Chondrocyte (in vitro differentiated cells): ENCODE data around the gene ZG16B. TPM values are rescaled to one million over a fixed set of nuclear protein-coding genes. Genes with fewer than 3 reads are reported as not detected.

Experiments
- DNase-seq: peaks from one replicate; pipeline ENCODE4 v3.0.0; 2021; ENCODE audit warnings: mixed read lengths, low spot score
- H3K27ac Mint-ChIP-seq: one replicate; pipeline ENCODE4 v1.8.0; 2021; ENCODE audit warnings: mild to moderate bottlenecking, moderate library complexity, mixed read lengths; ENCODE audit not compliant: unreplicated experiment
- H3K27me3 Mint-ChIP-seq: 2 replicates; pipeline ENCODE4 v1.8.0; 2021; ENCODE audit warnings: low read depth, mixed read lengths
- H3K36me3 Mint-ChIP-seq: 2 replicates; pipeline ENCODE4 v1.8.0; 2021; ENCODE audit warnings: low read depth, mixed read lengths
- H3K4me1 Mint-ChIP-seq: 2 replicates; pipeline ENCODE4 v1.8.0; 2021; ENCODE audit warnings: low read depth, mild to moderate bottlenecking, mixed read lengths
- H3K4me3 Mint-ChIP-seq: one replicate; pipeline ENCODE4 v1.8.0; 2021; ENCODE audit warnings: mild to moderate bottlenecking, moderate library complexity, mixed read lengths; ENCODE audit not compliant: unreplicated experiment
- H3K9me3 Mint-ChIP-seq: 2 replicates; pipeline ENCODE4 v1.8.0; 2021; ENCODE audit warnings: low read depth, mixed read lengths
- total RNA-seq: library from RNA; stranded (reverse); gene quantifications from 3 replicates; pipeline ENCODE4 v1.2.1, GENCODE V29; 2021
- TF ChIP-seq, protein P1 (sequence below): fragments of 200-600 bp; sonication (generic); IDR thresholded peaks from 2 replicates; pipeline ENCODE4 v1.5.0; 2021; ENCODE audit warnings: antibody characterized with exemption, mild to moderate bottlenecking, moderate library complexity

Gene ZG16B
- total RNA-seq, 1 donor from 2014 or later = 2.1 TPM

DNA sequence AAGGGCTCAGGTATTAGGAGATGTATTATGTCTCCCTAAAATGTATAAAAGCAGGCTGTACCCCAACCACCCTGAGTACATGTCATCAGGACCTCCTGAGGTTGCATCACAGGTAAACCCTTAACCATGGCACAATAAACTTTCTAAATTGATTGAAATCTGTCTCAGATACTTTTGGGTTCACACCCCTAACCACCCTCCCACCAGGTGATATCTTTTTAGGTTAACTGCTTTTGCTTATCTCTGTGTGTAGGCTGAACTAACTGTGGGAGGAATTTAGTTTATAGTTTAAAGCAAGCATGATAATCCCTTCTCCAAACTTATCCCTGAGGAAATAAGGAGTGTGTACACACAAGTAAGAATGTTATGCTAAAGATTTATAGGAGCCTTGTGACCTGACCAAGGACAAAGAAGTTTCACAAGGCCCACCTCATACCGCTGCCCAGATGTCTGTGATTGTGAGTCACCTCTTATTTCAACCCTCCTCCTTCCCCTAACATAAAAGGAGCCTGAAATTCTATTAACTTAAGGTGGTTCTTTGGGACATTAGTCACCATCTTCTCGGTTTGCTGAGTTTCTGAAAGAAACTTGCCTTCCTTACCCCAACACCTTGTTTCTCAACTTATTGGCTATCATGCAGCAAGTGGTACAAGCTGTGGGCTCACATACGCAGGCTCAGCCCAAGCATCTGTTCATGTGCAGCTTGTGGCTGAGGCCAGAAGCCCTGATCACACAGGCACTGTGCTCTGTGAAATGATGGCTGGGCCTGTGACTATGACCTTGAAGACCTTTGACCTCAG lies 16.6 kb downstream of the ZG16B start:
- DNase-seq = no peak
- Mint-ChIP-seq H3K4me3 (no peak overlapping the region), H3K9me3 (no peaks in the 10 kb centered on the region), H3K36me3 (no peaks in the 10 kb centered on the region), H3K27ac (no peak overlapping the region), H3K4me1 (no peaks in the 10 kb centered on the region), H3K27me3 (peaks cover 17% of the 10 kb centered on the region)
- TF ChIP-seq, protein P1, sequence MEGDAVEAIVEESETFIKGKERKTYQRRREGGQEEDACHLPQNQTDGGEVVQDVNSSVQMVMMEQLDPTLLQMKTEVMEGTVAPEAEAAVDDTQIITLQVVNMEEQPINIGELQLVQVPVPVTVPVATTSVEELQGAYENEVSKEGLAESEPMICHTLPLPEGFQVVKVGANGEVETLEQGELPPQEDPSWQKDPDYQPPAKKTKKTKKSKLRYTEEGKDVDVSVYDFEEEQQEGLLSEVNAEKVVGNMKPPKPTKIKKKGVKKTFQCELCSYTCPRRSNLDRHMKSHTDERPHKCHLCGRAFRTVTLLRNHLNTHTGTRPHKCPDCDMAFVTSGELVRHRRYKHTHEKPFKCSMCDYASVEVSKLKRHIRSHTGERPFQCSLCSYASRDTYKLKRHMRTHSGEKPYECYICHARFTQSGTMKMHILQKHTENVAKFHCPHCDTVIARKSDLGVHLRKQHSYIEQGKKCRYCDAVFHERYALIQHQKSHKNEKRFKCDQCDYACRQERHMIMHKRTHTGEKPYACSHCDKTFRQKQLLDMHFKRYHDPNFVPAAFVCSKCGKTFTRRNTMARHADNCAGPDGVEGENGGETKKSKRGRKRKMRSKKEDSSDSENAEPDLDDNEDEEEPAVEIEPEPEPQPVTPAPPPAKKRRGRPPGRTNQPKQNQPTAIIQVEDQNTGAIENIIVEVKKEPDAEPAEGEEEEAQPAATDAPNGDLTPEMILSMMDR = no peak

DNA sequence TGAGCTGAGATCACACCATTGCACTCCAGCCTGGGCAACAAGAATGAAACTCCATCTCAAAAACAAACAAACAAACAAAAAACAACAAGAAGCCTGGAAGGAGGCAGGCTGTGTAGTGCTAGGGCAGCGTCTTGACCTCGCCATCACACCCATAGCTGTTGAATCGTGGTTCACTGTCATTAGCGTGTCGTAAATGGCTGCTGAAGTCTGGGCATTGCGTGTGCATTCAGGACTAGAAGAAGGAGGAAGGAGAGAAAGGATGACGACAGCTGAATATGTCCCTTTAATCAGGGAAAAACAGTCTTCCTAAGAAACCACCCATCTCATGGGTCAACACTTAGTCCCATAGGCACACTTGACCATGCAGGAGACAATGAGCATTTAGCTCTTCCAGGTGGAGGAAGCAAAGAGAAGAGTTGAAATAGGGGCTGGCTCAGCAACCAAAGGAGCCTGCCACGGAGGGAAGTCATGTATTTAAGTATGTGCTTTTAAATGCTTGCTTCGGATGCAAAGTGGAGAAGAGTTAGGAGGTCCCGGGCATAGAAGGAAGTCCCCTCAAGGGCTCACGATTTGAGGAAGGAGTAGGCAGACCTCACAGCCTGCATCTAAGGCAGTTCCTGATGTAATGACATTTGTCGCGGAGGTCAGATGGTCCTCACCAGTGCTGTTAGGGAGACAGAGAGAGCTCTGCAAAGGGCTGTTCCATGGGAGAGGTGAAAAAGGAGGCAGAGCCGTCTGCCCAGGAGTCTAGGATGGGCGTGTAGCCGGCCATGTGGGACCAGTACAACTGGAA lies 19.0 kb downstream of the ZG16B start:
- no peak for DNase-seq
- H3K9me3 Mint-ChIP-seq = peaks cover 2% of the 10 kb centered on the region
- H3K4me1 Mint-ChIP-seq = no peaks in the 10 kb centered on the region
- peaks cover 15% of the 10 kb centered on the region for H3K27me3 Mint-ChIP-seq
- H3K36me3 Mint-ChIP-seq = no peaks in the 10 kb centered on the region
- no peak overlapping the region for H3K4me3 Mint-ChIP-seq
- no peak overlapping the region for H3K27ac Mint-ChIP-seq
- TF ChIP-seq, protein P1 = no peak

DNA sequence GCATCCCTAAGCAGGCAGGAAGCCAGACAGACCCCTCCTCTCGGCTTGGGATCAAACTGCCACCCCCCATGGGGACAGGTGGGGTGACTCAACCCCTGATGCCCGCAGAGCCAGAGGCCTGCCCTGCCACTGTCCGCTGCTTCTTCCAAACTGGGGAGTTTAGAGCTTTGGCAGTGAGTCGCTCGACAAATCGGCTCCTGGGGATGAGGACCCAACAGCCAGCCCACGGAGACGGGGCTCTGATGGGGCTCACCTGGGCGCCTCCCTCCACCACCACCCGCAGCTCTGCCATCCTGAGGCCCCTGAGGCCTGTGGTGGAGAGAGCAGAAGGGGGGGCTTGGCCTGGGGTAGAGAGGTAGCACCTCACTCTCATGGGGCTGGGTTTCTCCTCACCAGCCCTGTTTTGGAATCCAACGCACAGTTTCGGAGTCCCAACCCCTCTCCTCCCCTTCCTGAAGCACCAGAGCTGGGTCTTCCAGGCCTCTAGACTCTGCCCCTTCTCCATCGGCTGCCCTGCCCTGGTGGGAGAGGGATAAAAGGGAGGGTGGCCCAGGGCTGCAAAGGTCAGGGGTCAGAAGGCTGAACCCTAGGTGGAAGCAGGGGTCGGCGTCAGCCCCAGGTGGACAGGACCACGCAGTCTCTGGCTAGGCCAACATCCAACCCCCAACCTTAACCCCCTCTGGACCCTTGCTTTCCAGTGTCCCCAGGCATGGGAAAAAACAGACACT lies 22.1 kb downstream of the ZG16B start:
- peaks cover 3% of the 10 kb centered on the region for H3K36me3 Mint-ChIP-seq
- TF ChIP-seq, protein P1 = no peak
- H3K4me1 Mint-ChIP-seq = no peaks in the 10 kb centered on the region
- peaks cover 18% of the 10 kb centered on the region for H3K27me3 Mint-ChIP-seq
- H3K27ac Mint-ChIP-seq = no peak overlapping the region
- peaks cover 9% of the 10 kb centered on the region for H3K9me3 Mint-ChIP-seq
- no peak overlapping the region for H3K4me3 Mint-ChIP-seq
- no peak for DNase-seq

DNA sequence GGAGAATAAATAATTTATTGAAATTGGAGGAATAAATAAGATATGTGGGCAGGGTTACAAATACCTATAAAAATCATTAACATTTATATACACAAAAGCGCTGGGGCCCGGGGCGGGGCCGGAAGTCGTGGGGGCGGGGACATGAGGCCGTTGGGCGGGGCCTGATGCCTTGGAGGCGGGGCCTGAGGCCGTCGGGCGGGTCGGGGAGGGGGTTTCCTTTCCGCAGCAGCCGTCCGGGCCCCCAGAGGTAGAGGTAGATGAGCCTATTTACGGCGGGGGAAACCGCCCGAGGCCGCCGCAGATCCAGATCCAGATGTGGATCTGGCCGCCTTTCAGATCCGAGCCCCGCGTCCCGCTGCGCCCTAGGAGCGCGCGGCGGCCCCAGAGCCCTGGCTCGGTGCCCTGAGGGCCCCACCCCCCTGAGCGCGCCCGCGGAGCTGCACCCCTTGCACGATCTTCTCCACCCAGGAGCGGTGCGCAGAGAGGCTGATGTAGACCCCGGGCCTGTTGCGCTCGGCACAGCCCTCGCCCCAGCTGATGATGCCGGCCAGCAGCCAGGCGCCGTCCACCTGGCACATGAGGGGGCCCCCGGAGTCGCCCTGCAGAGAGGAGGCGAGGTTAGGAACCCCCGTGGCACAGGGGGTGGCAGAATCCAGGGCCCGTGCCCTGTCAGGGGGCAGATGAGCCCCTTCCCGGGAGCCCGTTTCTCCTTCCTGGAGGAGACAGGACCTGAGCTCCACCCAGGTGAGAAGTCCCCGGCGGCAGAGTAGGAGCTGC lies 22.8 kb downstream of the ZG16B start:
- no peak overlapping the region for H3K27ac Mint-ChIP-seq
- TF ChIP-seq, protein P1 = no peak
- no peak overlapping the region for H3K4me3 Mint-ChIP-seq
- peaks cover 5% of the 10 kb centered on the region for H3K4me1 Mint-ChIP-seq
- no peak for DNase-seq
- H3K27me3 Mint-ChIP-seq = peaks cover 22% of the 10 kb centered on the region
- peaks cover 9% of the 10 kb centered on the region for H3K9me3 Mint-ChIP-seq
- H3K36me3 Mint-ChIP-seq = peaks cover 3% of the 10 kb centered on the region
